SKM-1 (cell line): ENCODE measurements around the gene ZNF775.
A peak's percentile ranks its signal among the peaks of the same experiment; 100 is the strongest.

Experiments used
- DNase-seq: peaks from one replicate; lab custom pipeline; 2025; ENCODE audit not compliant: unreplicated experiment; lab: John Stamatoyannopoulos, UW

Gene ZNF775

DNA sequence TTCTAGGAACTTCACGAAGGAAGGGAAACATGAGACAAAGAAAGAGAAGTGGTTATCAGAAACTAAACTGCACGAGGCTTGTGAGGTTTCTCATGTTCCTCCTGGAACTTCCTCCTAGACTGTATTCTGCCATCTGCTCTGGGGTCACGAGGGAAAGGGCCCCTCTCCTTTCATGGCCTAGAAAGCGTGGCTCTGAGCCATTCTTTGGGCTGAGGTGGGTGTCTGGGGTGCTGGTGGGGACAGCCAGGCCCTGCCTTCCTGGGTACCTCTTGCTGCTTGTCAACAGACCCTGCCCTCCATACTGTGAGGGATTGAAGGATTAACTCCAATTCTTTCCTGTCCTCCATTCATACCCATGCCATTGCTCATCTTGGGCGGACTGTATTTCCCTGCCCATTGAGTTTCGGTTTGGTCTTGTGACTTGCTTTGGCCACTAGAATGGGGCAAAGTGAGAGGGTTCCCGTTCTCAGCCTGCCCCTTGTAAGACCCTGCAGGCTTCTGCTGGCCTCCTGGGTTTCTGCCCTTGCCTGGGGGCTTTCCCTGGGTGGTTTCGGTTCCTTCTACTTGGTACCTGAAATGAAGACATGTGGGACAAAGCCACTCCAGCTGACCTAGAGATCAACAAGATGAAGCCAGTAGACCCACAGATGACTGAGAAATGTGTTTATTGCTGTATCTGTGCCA lies 56.4 kb downstream of the ZNF775 start:
- DNase-seq, result peak; percentile 18

GRCh38 chr7:150439967-150440366 lies 60.8 kb downstream of the ZNF775 start:
- no peak for DNase-seq

DNA sequence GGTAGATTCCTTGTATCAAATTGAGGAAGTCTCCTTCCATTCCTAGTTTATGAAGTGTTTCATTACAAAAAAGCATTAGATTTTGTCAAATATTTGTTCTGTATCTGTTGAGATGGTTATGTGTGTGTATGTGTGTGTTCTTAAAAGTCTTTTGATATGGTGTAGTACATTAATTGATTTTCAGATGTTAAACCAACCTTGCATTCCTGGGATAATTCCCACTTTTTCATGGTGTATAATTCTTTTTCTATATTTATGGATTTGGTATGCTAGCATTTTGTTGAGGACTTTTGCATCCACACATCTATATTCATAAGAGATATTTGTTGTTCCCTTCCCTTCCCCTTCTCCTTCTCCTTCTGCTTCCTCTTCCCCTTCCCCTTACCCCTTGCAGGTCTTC lies 62.4 kb downstream of the ZNF775 start:
- no peak for DNase-seq

- no peak for DNase-seq
Observed at GRCh38 chr7:150442811-150443210, 63.7 kb downstream of the ZNF775 start.

DNA sequence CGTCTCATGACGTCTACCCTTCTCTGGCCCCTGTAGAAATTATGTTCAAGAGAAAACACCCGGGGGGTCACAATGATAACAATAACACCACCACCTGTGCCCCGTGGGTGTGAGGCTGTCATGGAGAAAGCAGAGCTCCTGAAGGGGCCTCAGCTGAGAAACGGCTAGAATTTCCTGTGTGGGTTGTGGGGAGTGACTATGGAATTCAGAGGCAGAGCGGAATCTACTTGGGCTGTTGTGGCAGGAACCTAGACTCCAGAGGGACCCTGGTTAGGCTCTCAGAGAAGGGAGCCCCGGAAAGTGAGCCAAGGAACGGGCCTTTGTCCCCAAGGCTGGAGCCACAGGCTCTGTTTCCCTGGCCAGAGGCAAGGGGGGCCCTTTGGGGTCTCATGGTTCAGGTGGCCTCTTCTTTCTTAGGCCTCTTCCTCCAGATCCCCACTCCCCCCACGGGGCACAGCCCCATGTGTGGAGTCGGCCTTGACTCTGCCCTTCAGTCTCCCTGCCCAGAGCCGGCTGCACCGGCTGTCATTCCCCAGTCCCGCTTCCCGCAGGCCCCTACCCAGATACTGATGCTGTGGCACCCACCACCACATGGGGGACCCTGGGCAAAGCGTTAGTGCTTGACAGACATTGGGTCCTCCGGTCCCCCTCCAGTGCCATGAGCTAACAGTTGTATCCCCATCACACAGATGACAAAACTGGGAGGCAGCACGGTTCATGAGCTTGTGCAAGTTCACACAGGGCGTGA lies 64.8 kb downstream of the ZNF775 start:
- no peak for DNase-seq

GRCh38 chr7:150444674-150445365 lies 65.7 kb downstream of the ZNF775 start:
- DNase-seq, result no peak

DNA sequence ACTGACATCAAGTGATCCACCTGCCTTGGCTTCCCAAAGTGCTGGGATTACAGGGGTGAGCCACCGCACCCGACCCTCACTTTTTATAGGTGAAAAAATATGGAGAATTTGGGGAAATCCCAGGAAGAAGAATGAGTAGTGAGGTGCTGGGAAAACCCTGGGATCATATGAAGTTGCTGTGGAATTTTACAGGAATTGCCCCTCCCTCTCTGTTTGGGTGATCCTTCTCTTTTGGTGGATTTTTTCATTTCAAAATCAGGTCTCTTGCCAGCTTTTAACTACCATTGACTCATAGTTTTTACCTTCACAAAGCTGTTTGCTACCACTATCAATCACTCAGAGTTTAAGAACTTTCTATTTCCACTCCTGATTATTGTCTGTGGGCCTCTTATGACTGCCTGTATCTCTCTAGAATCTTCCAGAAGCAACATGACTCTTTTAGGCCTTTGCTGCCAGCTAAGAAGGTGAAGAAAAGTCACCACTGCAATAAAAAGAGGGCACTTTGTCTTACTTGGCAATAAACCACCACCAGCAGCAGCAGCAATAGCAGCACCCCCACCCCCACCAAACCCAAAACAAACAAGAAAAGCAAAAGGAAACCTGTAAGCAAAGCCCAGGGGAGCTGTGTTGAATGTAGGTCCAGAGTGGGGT lies 67.3 kb downstream of the ZNF775 start:
- DNase-seq, result no peak
